ENCODE results near the gene MED7.

- TF ChIP-seq CTCF (conservative IDR thresholded peaks at IDR 0.05) = no peak
- TF ChIP-seq ZFX (IDR thresholded peaks at IDR 0.05) = no peak
Measured at GRCh38 chr5:157182143-157182757, 39.6 kb upstream of the MED7 start.

All from C4-2B (cell line).